Mesenchymal stem cell (in vitro differentiated cells and primary cell): ENCODE results near the gene SH3GL2.

Source experiments
- DNase-seq: peaks from one replicate; pipeline ENCODE4 v3.0.0-alpha.2; 2013
- H2AFZ ChIP-seq: one replicate; pipeline ENCODE4 v1.6.1; 2013; ENCODE audit warnings: low read depth, mild to moderate bottlenecking, control low read depth, inconsistent platforms, low read length, moderate library complexity
- H2AK5ac ChIP-seq: 2 replicates; pipeline ENCODE4 v1.6.1; 2013; ENCODE audit warnings: low read length, moderate library complexity, mild to moderate bottlenecking, inconsistent platforms; ENCODE audit not compliant: severe bottlenecking
- H2BK120ac ChIP-seq: one replicate; pipeline ENCODE4 v1.6.1; 2013; ENCODE audit warnings: low read depth, mild to moderate bottlenecking, inconsistent platforms, low read length, moderate library complexity
- H2BK12ac ChIP-seq, 2 experiments: one replicate each; pipeline ENCODE4 v1.6.1; 2013; ENCODE audit warnings: inconsistent platforms in 2 of 2, low read length in 2 of 2, mild to moderate bottlenecking in 2 of 2, moderate library complexity in 2 of 2, control low read depth in 1 of 2
- H2BK15ac ChIP-seq: one replicate; pipeline ENCODE4 v1.6.1; 2013; ENCODE audit warnings: mild to moderate bottlenecking, low read depth, inconsistent platforms; ENCODE audit not compliant: poor library complexity, severe bottlenecking
- H2BK5ac ChIP-seq: 2 replicates; pipeline ENCODE4 v1.6.1; 2013; ENCODE audit warnings: low read depth, mild to moderate bottlenecking, low read length, control low read depth, inconsistent platforms; ENCODE audit not compliant: poor library complexity, severe bottlenecking
- H3K14ac ChIP-seq, 2 experiments: one replicate each; pipeline ENCODE4 v1.6.1; 2013; ENCODE audit warnings: inconsistent platforms in 2 of 2, low read length in 2 of 2, control low read depth in 1 of 2, mild to moderate bottlenecking in 1 of 2, moderate library complexity in 1 of 2
- H3K18ac ChIP-seq, 2 experiments: one replicate each; pipeline ENCODE4 v1.6.1; 2013; ENCODE audit warnings: inconsistent platforms in 2 of 2, low read length in 2 of 2, control low read depth in 1 of 2, low read depth in 1 of 2, mild to moderate bottlenecking in 1 of 2
- H3K23ac ChIP-seq, 2 experiments: one replicate each; pipeline ENCODE4 v1.6.1; 2013; ENCODE audit warnings: inconsistent platforms in 2 of 2, low read length in 2 of 2, mild to moderate bottlenecking in 2 of 2, moderate library complexity in 2 of 2, control low read depth in 1 of 2
- H3K27ac ChIP-seq: 2 replicates; pipeline ENCODE4 v1.5.1; 2013; ENCODE audit warnings: mild to moderate bottlenecking, moderate library complexity, low read length, control low read depth, inconsistent platforms; ENCODE audit not compliant: poor library complexity, severe bottlenecking
- H3K27me3 ChIP-seq, 2 experiments: 2 replicates each; pipeline versions ENCODE4 v1.6.1 to v1.7.0; 2013; ENCODE audit warnings: low read length in 2 of 2, mild to moderate bottlenecking in 2 of 2, moderate library complexity in 2 of 2, control low read depth in 1 of 2, inconsistent platforms in 1 of 2; ENCODE audit not compliant: control insufficient read depth in 1 of 2, insufficient read depth in 1 of 2
- H3K36me3 ChIP-seq, 2 experiments: 2 replicates each; pipeline versions ENCODE4 v1.6.1 to v1.7.0; 2013; ENCODE audit warnings: low read length in 2 of 2, control low read depth in 1 of 2, inconsistent platforms in 1 of 2, low read depth in 1 of 2, mild to moderate bottlenecking in 1 of 2; ENCODE audit not compliant: insufficient read depth in 2 of 2, control insufficient read depth in 1 of 2
- H3K4ac ChIP-seq, 2 experiments: one replicate each; pipeline ENCODE4 v1.6.1; 2013; ENCODE audit warnings: inconsistent platforms in 2 of 2, low read length in 2 of 2, mild to moderate bottlenecking in 2 of 2, moderate library complexity in 2 of 2, control low read depth in 1 of 2, low read depth in 1 of 2
- H3K4me1 ChIP-seq: 2 replicates; pipeline ENCODE4 v1.6.1; 2013; ENCODE audit warnings: low read depth, low read length, control low read depth; ENCODE audit not compliant: control insufficient read depth, insufficient read depth
- H3K4me2 ChIP-seq: 2 replicates; pipeline ENCODE4 v1.6.1; 2013; ENCODE audit warnings: low read length, mild to moderate bottlenecking, inconsistent platforms; ENCODE audit not compliant: poor library complexity, severe bottlenecking
- H3K4me3 ChIP-seq, 2 experiments: 2 replicates each; pipeline versions ENCODE4 v1.5.1 to v1.7.0; 2013; ENCODE audit warnings: low read length in 2 of 2, mild to moderate bottlenecking in 2 of 2, control low read depth in 1 of 2, low read depth in 1 of 2; ENCODE audit not compliant: insufficient read depth in 1 of 2
- H3K79me1 ChIP-seq: replicated peaks from 2 replicates; pipeline ENCODE4 v1.6.1; 2013; ENCODE audit warnings: mild to moderate bottlenecking, control low read depth, low read length, inconsistent platforms; ENCODE audit not compliant: poor library complexity, severe bottlenecking
- H3K9ac ChIP-seq: 2 replicates; pipeline ENCODE4 v1.7.0; 2013; ENCODE audit warnings: mild to moderate bottlenecking, low read length, moderate library complexity
- H3K9me3 ChIP-seq: 2 replicates; pipeline ENCODE4 v1.7.0; 2013; ENCODE audit warnings: mild to moderate bottlenecking, low read length; ENCODE audit not compliant: control insufficient read depth
- H4K8ac ChIP-seq: one replicate; pipeline ENCODE4 v1.6.1; 2013; ENCODE audit warnings: inconsistent platforms, mild to moderate bottlenecking, low read length, moderate library complexity
- H4K91ac ChIP-seq: one replicate; pipeline ENCODE4 v1.6.1; 2013; ENCODE audit warnings: mild to moderate bottlenecking, low read length, inconsistent platforms
- WGBS: methylation state at CpG from one replicate; pipeline ENCODE4 v1.1.7; 2013; ENCODE audit warnings: mixed read lengths; 5-methylcytosine and 5-hydroxymethylcytosine counted together

The SH3GL2 gene

GRCh38 chr9:17829064-17829463 lies 250.2 kb downstream of the SH3GL2 start:
- Histone ChIP-seq H3K79me1 (no peaks in the 10 kb centered on the region), H4K91ac (no peak overlapping the region), H3K27ac (no peak overlapping the region), H2BK5ac (no peak overlapping the region), H3K4me1 (no peaks in the 10 kb centered on the region), H3K27me3 (peaks cover 3 to 28% of the 10 kb centered on the region in 2 experiments), H2BK12ac (no peak overlapping the region), H3K23ac (no peak overlapping the region), H3K4me2 (no peak overlapping the region), H3K14ac (no peak overlapping the region), H3K36me3 (no peaks in the 10 kb centered on the region), H3K18ac (no peak overlapping the region), H3K9ac (no peak overlapping the region), H2AFZ (no peak overlapping the region), H3K4ac (no peak overlapping the region), H3K9me3 (no peaks in the 10 kb centered on the region), H3K4me3 (no peak overlapping the region), H2AK5ac (no peak overlapping the region), H4K8ac (no peak overlapping the region), H2BK120ac (no peak overlapping the region), H2BK15ac (no peak overlapping the region)
- DNase-seq = no peak

- H3K18ac ChIP-seq = no peak overlapping the region
- no peaks in the 10 kb centered on the region for H3K36me3 ChIP-seq
- no peak overlapping the region for H3K14ac ChIP-seq
- H2BK15ac ChIP-seq = no peak overlapping the region
- no peak overlapping the region for H3K4me2 ChIP-seq
- H3K79me1 ChIP-seq = no peaks in the 10 kb centered on the region
- H3K9ac ChIP-seq = no peak overlapping the region
- H2BK12ac ChIP-seq = no peak overlapping the region
- no peak overlapping the region for H4K91ac ChIP-seq
- H4K8ac ChIP-seq = no peak overlapping the region
- no peaks in the 10 kb centered on the region for H3K9me3 ChIP-seq
- no peak overlapping the region for H2BK120ac ChIP-seq
- H3K4me1 ChIP-seq = no peaks in the 10 kb centered on the region
- 40% methylated on average over 4 of the region's 4 CpGs for WGBS
- H2AFZ ChIP-seq = no peak overlapping the region
- no peak overlapping the region for H3K4ac ChIP-seq
- no peak overlapping the region for H3K23ac ChIP-seq
- no peak overlapping the region for H2AK5ac ChIP-seq
- no peak overlapping the region for H2BK5ac ChIP-seq
- H3K4me3 ChIP-seq = no peak overlapping the region
- H3K27ac ChIP-seq = no peak overlapping the region
- H3K27me3 ChIP-seq = peaks cover 9 to 36% of the 10 kb centered on the region in 2 experiments
- DNase-seq = no peak
Measured at GRCh38 chr9:17829812-17830385, 251.0 kb downstream of the SH3GL2 start.

GRCh38 chr9:17832812-17833211 lies 253.9 kb downstream of the SH3GL2 start:
- Histone ChIP-seq H3K4me2 (no peak overlapping the region), H3K14ac (no peak overlapping the region), H4K8ac (no peak overlapping the region), H2BK12ac (no peak overlapping the region), H4K91ac (no peak overlapping the region), H2BK5ac (no peak overlapping the region), H2BK120ac (no peak overlapping the region), H2AFZ (no peak overlapping the region), H3K18ac (no peak overlapping the region), H3K79me1 (no peaks in the 10 kb centered on the region), H3K4me1 (no peaks in the 10 kb centered on the region), H3K4ac (no peak overlapping the region), H2AK5ac (no peak overlapping the region), H3K4me3 (no peak overlapping the region), H3K27me3 (peaks cover 9 to 37% of the 10 kb centered on the region in 2 experiments), H3K9me3 (no peaks in the 10 kb centered on the region), H3K23ac (no peak overlapping the region), H3K27ac (no peak overlapping the region), H3K9ac (no peak overlapping the region), H2BK15ac (no peak overlapping the region), H3K36me3 (no peaks in the 10 kb centered on the region)
- no peak for DNase-seq
- 23% methylated on average over 2 of the region's 2 CpGs for WGBS

- Histone ChIP-seq H3K9ac (no peak overlapping the region), H2AFZ (no peak overlapping the region), H2BK5ac (no peak overlapping the region), H3K9me3 (no peaks in the 10 kb centered on the region), H3K4me1 (no peaks in the 10 kb centered on the region), H2BK15ac (no peak overlapping the region), H3K18ac (no peak overlapping the region), H3K4me3 (no peak overlapping the region), H3K23ac (no peak overlapping the region), H3K27ac (no peak overlapping the region), H3K79me1 (no peaks in the 10 kb centered on the region), H2BK12ac (no peak overlapping the region), H3K14ac (no peak overlapping the region), H2BK120ac (no peak overlapping the region), H4K8ac (no peak overlapping the region), H3K27me3 (peaks cover 9 to 34% of the 10 kb centered on the region in 2 experiments), H4K91ac (no peak overlapping the region), H2AK5ac (no peak overlapping the region), H3K36me3 (no peaks in the 10 kb centered on the region), H3K4me2 (no peak overlapping the region), H3K4ac (no peak overlapping the region)
- WGBS = 84% methylated on average over 7 of the region's 7 CpGs
- no peak for DNase-seq
Measured at GRCh38 chr9:17833846-17834245, 255.0 kb downstream of the SH3GL2 start.
